HG02973 (cell line): Measurements from ENCODE around the gene PPP6R3.
"Not testable (repeated sequence)": the region's sequence is repeated elsewhere in the genome, so short reads cannot be mapped to it uniquely, and the experiment has no call there.

Experiments
- ATAC-seq: cut with Tn5 transposase; IDR thresholded peaks from one replicate; pipeline ENCODE4 v1.9.1; 2021; ENCODE audit warnings: moderate library complexity; ENCODE audit not compliant: unreplicated experiment

PPP6R3 gene

DNA sequence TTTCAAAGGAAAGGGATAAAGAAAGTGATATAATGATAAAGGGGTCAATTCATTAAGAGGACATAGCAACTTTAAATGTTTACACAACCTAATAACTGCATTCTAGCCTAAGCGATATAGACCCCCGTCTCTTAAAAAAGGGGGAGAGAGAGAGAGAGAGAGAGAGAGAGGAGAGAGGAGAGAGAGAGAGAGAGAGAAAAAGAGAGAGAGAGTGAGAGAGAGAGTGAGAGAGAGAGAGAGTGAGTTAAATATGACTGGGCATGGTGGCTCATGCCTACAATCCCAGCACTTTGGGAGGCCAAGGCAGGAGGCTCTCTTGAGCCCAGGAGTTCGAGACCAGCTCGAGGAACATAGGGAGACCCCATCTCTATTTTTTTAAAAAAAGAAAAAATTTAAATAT, 133.6 kb downstream of the PPP6R3 start:
- no peak for ATAC-seq

GRCh38 chr11:68596231-68596630, 135.7 kb downstream of the PPP6R3 start:
- ATAC-seq: no peak

- ATAC-seq: no peak
Observed at GRCh38 chr11:68598816-68599653, 138.5 kb downstream of the PPP6R3 start.

GRCh38 chr11:68601147-68601546, 140.6 kb downstream of the PPP6R3 start:
- no peak for ATAC-seq

DNA sequence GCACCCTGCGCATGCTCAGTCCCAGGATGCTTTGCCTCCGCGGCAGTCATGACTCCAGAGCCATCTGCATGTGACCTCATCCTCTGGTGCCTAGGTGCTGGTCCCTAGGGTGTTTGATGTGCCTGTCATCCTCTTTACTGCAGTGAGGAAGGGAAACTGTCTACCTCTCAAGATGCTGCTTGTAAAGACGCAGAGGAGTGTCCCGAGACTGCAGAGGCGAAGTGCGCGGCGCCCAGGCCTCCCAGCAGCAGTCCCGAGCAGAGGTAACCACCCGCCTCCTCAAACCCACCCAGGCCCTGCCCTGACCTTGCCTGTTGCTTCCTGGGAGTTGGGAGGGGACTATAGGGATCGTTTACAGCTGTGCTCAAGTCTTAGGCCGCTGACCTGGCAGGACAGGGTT, 149.2 kb downstream of the PPP6R3 start:
- no peak for ATAC-seq

GRCh38 chr11:68610452-68611116, 150.0 kb downstream of the PPP6R3 start:
- no peak for ATAC-seq

DNA sequence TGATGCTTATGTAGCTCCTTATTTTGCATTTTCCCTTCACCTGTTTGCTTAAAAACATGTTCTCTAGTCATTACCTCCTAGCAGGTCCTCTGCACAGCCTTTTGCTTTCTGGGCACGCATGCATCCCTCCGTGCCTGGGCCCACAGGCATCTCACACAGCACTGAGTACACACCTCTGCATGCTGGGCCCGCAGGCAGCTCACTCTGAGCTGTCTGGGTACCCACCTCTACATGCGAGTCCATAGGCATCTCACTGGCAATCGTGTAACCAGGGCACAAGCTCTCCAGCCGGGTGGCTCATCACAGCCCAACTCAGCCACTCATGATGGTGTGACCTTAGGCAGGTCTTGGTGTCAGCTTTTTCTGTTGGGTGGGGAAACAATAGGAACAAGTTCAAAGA, 155.1 kb downstream of the PPP6R3 start:
- ATAC-seq: no peak

DNA sequence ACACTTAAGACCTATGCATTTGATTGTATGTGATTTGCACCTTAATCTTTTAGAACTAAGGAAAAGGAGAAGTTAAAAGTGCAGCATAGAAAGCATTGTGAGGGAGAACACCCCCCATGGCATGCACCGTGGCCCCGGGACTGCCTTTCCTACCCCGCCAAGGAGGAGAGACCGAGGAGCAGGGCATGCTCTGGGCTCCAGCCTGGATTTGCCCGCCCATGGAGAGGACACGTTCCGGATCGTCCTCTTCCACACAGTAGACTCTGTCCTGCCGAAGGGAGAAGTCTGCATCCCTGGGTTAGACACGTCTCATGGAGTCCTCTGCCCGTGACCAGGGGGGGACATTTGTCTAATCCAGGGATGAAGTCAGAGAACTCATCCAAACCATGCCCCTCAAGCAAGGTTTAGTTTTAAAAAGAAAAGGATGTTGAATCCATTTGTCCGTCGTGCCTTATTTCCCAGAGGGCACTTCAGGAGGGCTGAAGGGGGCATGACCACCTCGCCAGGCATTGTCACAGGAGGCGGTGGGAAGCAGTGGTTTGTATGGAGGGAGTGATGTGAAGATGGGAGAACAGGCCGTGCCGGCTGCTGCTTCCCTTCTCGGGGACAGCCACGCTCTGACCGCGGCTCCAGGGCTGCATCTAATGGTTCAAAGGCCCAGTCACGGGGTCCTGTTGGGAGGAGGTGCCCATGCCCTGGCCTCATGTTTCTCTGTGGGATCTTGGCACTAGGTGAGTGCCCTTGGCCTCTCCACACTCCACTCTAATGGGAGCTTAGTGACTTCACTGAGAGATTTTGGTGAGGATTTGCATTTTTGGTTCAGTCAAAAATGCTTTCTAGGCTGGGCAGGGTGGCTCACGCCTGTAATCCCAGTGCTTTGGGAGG, 157.6 kb downstream of the PPP6R3 start:
- no peak for ATAC-seq

DNA sequence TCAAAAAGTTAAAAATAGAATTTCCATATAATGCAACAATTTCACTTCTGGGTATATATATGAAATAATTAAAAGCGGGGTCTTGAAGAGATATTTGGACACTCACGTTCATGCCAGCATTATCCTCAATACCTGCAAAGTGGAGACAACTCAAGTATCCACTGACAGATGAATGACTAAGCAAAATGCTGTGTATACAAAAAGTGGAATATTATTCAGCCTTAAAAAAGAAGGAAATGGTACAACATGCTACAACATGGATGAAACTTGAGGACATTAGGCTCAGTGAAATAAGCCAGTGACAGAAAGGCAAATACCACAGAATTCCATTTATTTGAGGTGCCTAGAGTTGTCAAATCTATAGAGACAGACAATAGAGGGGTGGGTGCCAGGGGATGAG, 161.3 kb downstream of the PPP6R3 start:
- no peak for ATAC-seq

- not testable (repeated sequence) for ATAC-seq
Observed at GRCh38 chr11:68623706-68624105, 163.2 kb downstream of the PPP6R3 start.

DNA sequence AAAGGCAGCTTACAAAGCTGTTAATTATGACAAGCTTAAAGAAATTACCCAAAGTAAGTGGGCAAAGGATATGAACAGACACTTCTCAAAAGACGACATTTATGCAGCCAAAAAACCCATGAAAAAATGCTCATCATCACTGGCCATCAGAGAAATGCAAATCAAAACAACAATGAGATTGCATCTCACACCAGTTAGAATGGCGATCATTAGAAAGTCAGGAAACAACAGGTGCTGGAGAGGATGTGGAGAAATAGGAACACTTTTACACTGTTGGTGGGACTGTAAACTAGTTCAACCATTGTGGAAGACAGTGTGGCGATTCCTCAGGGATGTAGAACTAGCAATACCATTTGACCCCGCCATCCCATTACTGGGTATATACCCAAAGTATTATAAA, 164.5 kb downstream of the PPP6R3 start:
- ATAC-seq: not testable (repeated sequence)

GRCh38 chr11:68626236-68626635, 165.7 kb downstream of the PPP6R3 start:
- ATAC-seq: not testable (repeated sequence)

DNA sequence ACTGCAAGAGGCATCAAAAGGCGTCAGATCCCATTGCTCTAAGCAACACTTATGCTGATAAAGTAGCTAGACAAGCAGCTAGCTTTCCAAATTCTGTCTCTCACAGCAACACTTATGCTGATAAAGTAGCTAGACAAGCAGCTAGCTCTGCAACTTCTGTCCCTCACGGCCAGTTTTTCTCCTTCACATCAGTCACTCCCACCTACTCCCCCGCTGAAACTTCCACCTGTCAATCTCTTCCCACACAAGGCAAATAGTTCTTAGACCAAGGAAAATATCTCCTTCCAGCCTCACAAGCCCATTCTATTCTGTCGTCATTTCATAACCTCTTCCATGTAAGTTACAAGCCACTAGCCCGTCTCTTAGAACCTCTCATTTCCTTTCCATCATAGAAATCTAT, 168.3 kb downstream of the PPP6R3 start:
- ATAC-seq: not testable (repeated sequence)

GRCh38 chr11:68632375-68632774, 171.8 kb downstream of the PPP6R3 start:
- ATAC-seq: not testable (repeated sequence)

GRCh38 chr11:68632802-68633201, 172.2 kb downstream of the PPP6R3 start:
- ATAC-seq: no peak

GRCh38 chr11:68634606-68635005, 174.1 kb downstream of the PPP6R3 start:
- not testable (repeated sequence) for ATAC-seq

DNA sequence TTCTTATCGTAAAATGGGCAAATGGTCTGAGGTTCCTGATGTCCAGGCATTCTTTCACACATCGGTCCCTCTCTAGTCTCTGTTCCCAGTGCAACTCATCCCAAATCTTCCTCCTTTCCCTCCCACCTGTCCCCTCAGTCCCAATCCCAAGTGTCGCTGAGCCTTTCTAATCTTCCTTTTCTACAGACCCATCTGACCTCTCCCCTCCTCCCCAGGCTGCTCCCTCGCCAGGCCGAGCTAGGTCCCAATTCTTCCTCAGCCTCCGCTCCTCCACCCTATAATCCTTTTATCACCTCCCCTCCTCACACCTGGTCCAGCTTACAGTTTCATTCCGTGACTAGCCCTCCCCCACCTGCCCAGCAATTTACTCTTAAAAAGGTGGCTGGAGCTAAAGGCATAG, 174.6 kb downstream of the PPP6R3 start:
- not testable (repeated sequence) for ATAC-seq

- not testable (repeated sequence) for ATAC-seq
Observed at GRCh38 chr11:68635883-68636282, 175.3 kb downstream of the PPP6R3 start.

- not testable (repeated sequence) for ATAC-seq
Observed at GRCh38 chr11:68639322-68639721, 178.8 kb downstream of the PPP6R3 start.

DNA sequence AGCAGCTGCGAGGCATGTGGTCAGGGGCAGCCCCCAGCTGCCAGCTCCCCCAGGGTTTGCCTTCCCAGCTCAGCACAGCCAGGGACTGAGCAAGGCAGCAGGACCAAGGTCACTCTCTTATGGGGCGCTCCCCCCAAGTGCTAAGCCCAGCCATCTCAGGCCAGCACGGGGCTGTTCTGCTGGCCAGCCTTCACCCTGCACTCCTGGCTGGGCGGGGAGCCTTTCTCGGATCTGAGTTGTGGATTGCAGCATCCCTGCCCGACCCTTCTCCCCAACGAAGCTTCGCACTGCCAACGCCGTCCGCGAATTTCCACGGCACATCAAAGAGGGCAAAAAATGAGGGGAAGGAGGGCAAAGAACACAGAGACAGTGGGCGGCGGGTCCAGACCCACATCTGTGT, 181.3 kb downstream of the PPP6R3 start:
- ATAC-seq: no peak

- no peak for ATAC-seq
Observed at GRCh38 chr11:68643585-68643984, 183.0 kb downstream of the PPP6R3 start.
